Measurements from ENCODE around the gene ACO2. TPM values are rescaled to one million over a fixed set of nuclear protein-coding genes. Genes with fewer than 3 reads are reported as not detected.

ACO2 gene
- total and polyA plus RNA-seq, 2 of the 13 experiments (the other 11 are each of a cell fraction or from before 2014, with no cell fraction given), result 19.2 to 45.6 TPM

DNA sequence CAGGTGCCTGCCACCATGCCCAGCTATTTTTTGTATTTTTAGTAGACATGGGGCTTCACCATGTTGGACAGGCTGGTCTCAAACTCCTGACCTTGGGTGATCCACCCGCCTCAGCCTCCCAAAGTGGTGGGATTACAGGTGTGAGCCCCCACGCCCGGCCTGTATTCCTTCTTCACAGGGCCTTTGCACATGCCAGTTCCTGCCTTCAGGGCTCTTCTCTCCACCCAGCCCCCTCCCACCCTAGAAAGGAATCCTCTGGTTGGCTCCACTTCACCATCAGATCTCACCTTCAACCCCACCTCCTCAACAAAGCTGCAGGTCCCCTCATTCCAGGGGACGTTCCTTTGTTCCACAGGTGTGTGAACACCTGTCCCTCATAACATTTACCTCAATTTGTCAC is 73.3 kb downstream of the ACO2 start:
- CTCF ChIA-PET (ENCODE audit: low intra/inter-chr PET ratio, low total read pairs), result interaction anchor here (2.4 kb wide), 1 partner anchor 34 kb away, joined by 21 read pairs; no protein-coding TSS in a partner anchor
- no peak overlapping the region; a peak in 1 of 6 replicates for H3K4me3 ChIP-seq (replicated peaks in 1 of 3; ENCODE audit: insufficient read depth in 1 of 3, low read depth in 2 of 3, low read length in 3 of 3)

More for the DNA sequence above, 73.3 kb downstream of the ACO2 start:
- ATAC-seq, result no peak
- in situ Hi-C loops (cut with HindIII; ENCODE audit: extremely low pct_ligation_motif_present, low pct_unique_long_range_greater_than_20kb), result no loop called here
- POLR2A ChIA-PET, result interaction anchor here (0.7 to 0.9 kb wide), 2 partner anchors 72 to 166 kb away, joined by 3 read pairs; no protein-coding TSS in a partner anchor
- peaks cover 42% of the 10 kb centered on the region for H3K79me2 ChIP-seq (ENCODE audit: insufficient read depth, low read length)
- H4K20me1 ChIP-seq (ENCODE audit: insufficient read depth, low read length), result no peaks in the 10 kb centered on the region; the same call in 1 of the 2 replicates
- BruUV-seq (replicated peaks), result no TSS peak
- intact Hi-C loops (cut with micrococcal nuclease; ENCODE audit: unreplicated experiment), result no loop called here
- no peak overlapping the region for H3K9ac ChIP-seq (ENCODE audit: insufficient read depth, low read depth, low read length)
- FAIRE-seq, result no peak
- H3K27me3 ChIP-seq (ENCODE audit: control insufficient read depth in 1 of 2, insufficient read depth in 2 of 2, low read length in 2 of 2), result no peaks in the 10 kb centered on the region
- peaks cover 62% of the 10 kb centered on the region for H3K4me1 ChIP-seq (ENCODE audit: insufficient read depth, low read length)
- no peak overlapping the region for H3K27ac ChIP-seq (ENCODE audit: extremely low read length, insufficient read depth, low read length)
- H3K4me2 ChIP-seq (ENCODE audit: low read depth, low read length), result peak overlapping the region; percentile 78
- WGBS (ENCODE audit: low lambda C conversion rate), result 83% methylated on average over 4 of the region's 4 CpGs
- no peak for DNase-seq (ENCODE audit: low spot score)
- no peaks in the 10 kb centered on the region for H3K9me3 ChIP-seq (ENCODE audit: low read length)
- H2AFZ ChIP-seq (ENCODE audit: low read length), result no peak overlapping the region
- TF ChIP-seq KDM5B (CRISPR knock-in tag; IDR thresholded peaks at IDR 0.05; ENCODE audit: borderline replicate concordance) (no peak), MEF2D (CRISPR knock-in tag; IDR thresholded peaks at IDR 0.05) (no peak), ZNF335 (CRISPR knock-in tag; IDR thresholded peaks at IDR 0.05) (no peak), SRSF1 (optimal IDR thresholded peaks at IDR 0.05; ENCODE audit: low read depth, low read length) (no peak), ZNF224 (CRISPR knock-in tag; IDR thresholded peaks at IDR 0.05) (no peak), ISX (CRISPR knock-in tag; conservative IDR thresholded peaks at IDR 0.05) (no peak)
- TF ChIP-seq, protein P1, sequence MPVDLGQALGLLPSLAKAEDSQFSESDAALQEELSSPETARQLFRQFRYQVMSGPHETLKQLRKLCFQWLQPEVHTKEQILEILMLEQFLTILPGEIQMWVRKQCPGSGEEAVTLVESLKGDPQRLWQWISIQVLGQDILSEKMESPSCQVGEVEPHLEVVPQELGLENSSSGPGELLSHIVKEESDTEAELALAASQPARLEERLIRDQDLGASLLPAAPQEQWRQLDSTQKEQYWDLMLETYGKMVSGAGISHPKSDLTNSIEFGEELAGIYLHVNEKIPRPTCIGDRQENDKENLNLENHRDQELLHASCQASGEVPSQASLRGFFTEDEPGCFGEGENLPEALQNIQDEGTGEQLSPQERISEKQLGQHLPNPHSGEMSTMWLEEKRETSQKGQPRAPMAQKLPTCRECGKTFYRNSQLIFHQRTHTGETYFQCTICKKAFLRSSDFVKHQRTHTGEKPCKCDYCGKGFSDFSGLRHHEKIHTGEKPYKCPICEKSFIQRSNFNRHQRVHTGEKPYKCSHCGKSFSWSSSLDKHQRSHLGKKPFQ (CRISPR knock-in tag; IDR thresholded peaks at IDR 0.05; ENCODE audit: insufficient replicate concordance), result no peak
- TF ChIP-seq, protein P2, sequence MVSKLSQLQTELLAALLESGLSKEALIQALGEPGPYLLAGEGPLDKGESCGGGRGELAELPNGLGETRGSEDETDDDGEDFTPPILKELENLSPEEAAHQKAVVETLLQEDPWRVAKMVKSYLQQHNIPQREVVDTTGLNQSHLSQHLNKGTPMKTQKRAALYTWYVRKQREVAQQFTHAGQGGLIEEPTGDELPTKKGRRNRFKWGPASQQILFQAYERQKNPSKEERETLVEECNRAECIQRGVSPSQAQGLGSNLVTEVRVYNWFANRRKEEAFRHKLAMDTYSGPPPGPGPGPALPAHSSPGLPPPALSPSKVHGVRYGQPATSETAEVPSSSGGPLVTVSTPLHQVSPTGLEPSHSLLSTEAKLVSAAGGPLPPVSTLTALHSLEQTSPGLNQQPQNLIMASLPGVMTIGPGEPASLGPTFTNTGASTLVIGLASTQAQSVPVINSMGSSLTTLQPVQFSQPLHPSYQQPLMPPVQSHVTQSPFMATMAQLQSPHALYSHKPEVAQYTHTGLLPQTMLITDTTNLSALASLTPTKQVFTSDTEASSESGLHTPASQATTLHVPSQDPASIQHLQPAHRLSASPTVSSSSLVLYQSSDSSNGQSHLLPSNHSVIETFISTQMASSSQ (IDR thresholded peaks at IDR 0.05; ENCODE audit: low read depth), result no peak
- TF ChIP-seq, protein P2 (CRISPR knock-in tag; IDR thresholded peaks at IDR 0.05; ENCODE audit: borderline replicate concordance), result no peak
- H3K36me3 ChIP-seq (replicated peaks in 1 of 2; ENCODE audit: control insufficient read depth in 1 of 2, insufficient read depth in 2 of 2, low read length in 2 of 2), result peaks cover 5 to 23% of the 10 kb centered on the region in 2 experiments; a peak in 2 of 5 replicates

Data from HepG2 (cell line).